NK-92 (cell line): ENCODE data around the gene ARHGAP20.

Experiments
- DNase-seq: peaks from one replicate; lab custom pipeline; 2025; ENCODE audit not compliant: unreplicated experiment; lab: John Stamatoyannopoulos, UW

ARHGAP20 gene

GRCh38 chr11:110613197-110613918, 98.9 kb downstream of the ARHGAP20 start:
- DNase-seq: no peak

- no peak for DNase-seq
These were observed 105.8 kb downstream of the ARHGAP20 start for GRCh38 chr11:110606415-110606814.

- DNase-seq: no peak
These were observed 110.3 kb downstream of the ARHGAP20 start for GRCh38 chr11:110601936-110602335.

GRCh38 chr11:110600322-110600721, 111.9 kb downstream of the ARHGAP20 start:
- no peak for DNase-seq

- DNase-seq: no peak
These were observed 113.0 kb downstream of the ARHGAP20 start for GRCh38 chr11:110599207-110599606.

- DNase-seq: no peak
These were observed 113.5 kb downstream of the ARHGAP20 start for GRCh38 chr11:110598725-110599124.

- no peak for DNase-seq
These were observed 124.3 kb downstream of the ARHGAP20 start for GRCh38 chr11:110587972-110588371.

- no peak for DNase-seq
These were observed 125.1 kb downstream of the ARHGAP20 start for GRCh38 chr11:110587129-110587528.

- no peak for DNase-seq
These were observed 128.1 kb downstream of the ARHGAP20 start for GRCh38 chr11:110584150-110584549.

- DNase-seq: no peak
These were observed 129.4 kb downstream of the ARHGAP20 start for GRCh38 chr11:110582728-110583432.

- DNase-seq: no peak
These were observed 131.7 kb downstream of the ARHGAP20 start for GRCh38 chr11:110580571-110580970.

- no peak for DNase-seq
These were observed 138.8 kb downstream of the ARHGAP20 start for GRCh38 chr11:110573411-110573810.

GRCh38 chr11:110571081-110571720, 141.0 kb downstream of the ARHGAP20 start:
- no peak for DNase-seq

GRCh38 chr11:110566577-110566976, 145.7 kb downstream of the ARHGAP20 start:
- no peak for DNase-seq

GRCh38 chr11:110565357-110566336, 146.6 kb downstream of the ARHGAP20 start:
- no peak for DNase-seq

- DNase-seq: no peak
These were observed 147.4 kb downstream of the ARHGAP20 start for GRCh38 chr11:110564676-110565356.

GRCh38 chr11:110544779-110545178, 167.5 kb downstream of the ARHGAP20 start:
- DNase-seq: no peak

- DNase-seq: no peak
These were observed 174.1 kb downstream of the ARHGAP20 start for GRCh38 chr11:110538154-110538553.

GRCh38 chr11:110530900-110531741, 181.1 kb downstream of the ARHGAP20 start:
- DNase-seq: no peak
